Neural cell (in vitro differentiated cells): Measurements from ENCODE around the gene CADPS2. TPM values are rescaled to one million over a fixed set of nuclear protein-coding genes. Genes with fewer than 3 reads are reported as not detected.
"Not testable (repeated sequence)": the region's sequence is repeated elsewhere in the genome, so short reads cannot be mapped to it uniquely, and the experiment has no call there.

Experiments used
- H2AFZ ChIP-seq: fragments of 200-600, 300-800 bp; sonication (generic), shearing (Covaris generic); 2 replicates; pipeline ENCODE4 v1.6.0; 2014; ENCODE audit warnings: low read depth, mild to moderate bottlenecking, antibody characterized with exemption, low read length, moderate library complexity
- H3F3A ChIP-seq: fragments of 200-600 bp; shearing (Covaris generic); 2 replicates; pipeline ENCODE4 v1.6.1; 2016; ENCODE audit warnings: mild to moderate bottlenecking, moderate library complexity, mixed read lengths, antibody characterized with exemption, low read length; ENCODE audit not compliant: insufficient read depth, poor library complexity, severe bottlenecking
- H3K27ac ChIP-seq: fragments of 200-600, 300-800 bp; sonication (generic), shearing (Covaris generic); 2 replicates; pipeline ENCODE4 v1.5.1; 2014; ENCODE audit warnings: mild to moderate bottlenecking, low read length, moderate library complexity
- H3K27me3 ChIP-seq: fragments of 300-800, 200-600 bp; sonication (generic), shearing (Covaris generic); 2 replicates; pipeline ENCODE4 v1.6.0; 2014; ENCODE audit warnings: mild to moderate bottlenecking, low read depth, low read length, moderate library complexity; ENCODE audit not compliant: insufficient read depth
- H3K36me3 ChIP-seq: fragments of 300-800, 200-600 bp; sonication (generic), shearing (Covaris generic); 2 replicates; pipeline ENCODE4 v1.5.1; 2014; ENCODE audit warnings: mild to moderate bottlenecking, antibody characterized with exemption, low read length, moderate library complexity; ENCODE audit not compliant: insufficient read depth
- H3K4me2 ChIP-seq: fragments of 300-800, 200-600 bp; sonication (generic), shearing (Covaris generic); 2 replicates; pipeline ENCODE4 v1.6.0; 2014; ENCODE audit warnings: mild to moderate bottlenecking, low read length
- H3K4me3 ChIP-seq: fragments of 300-800, 200-600 bp; sonication (generic), shearing (Covaris generic); 2 replicates; pipeline ENCODE4 v1.5.1; 2014; ENCODE audit warnings: mild to moderate bottlenecking, low read length, moderate library complexity
- H3K79me2 ChIP-seq: fragments of 200-600 bp; shearing (Covaris generic); replicated peaks from 2 replicates; pipeline ENCODE4 v1.6.0; 2014; ENCODE audit warnings: mild to moderate bottlenecking, low read length, moderate library complexity; ENCODE audit not compliant: insufficient read depth
- H3K9ac ChIP-seq: fragments of 300-800, 200-600 bp; sonication (generic), shearing (Covaris generic); 2 replicates; pipeline ENCODE4 v1.6.1; 2016; ENCODE audit warnings: mild to moderate bottlenecking, low read length, mixed read lengths
- H3K9me2 ChIP-seq: fragments of 200-600 bp; shearing (Covaris generic); 2 replicates; pipeline ENCODE4 v1.6.1; 2016; ENCODE audit warnings: mild to moderate bottlenecking, low read length, mixed read lengths; ENCODE audit not compliant: insufficient read depth
- H3K9me3 ChIP-seq: fragments of 200-600, 300-800 bp; sonication (generic), shearing (Covaris generic); 2 replicates; pipeline ENCODE4 v1.6.1; 2016; ENCODE audit warnings: mild to moderate bottlenecking, mixed run types, low read length, moderate library complexity, mixed read lengths
- H4K20me1 ChIP-seq: fragments of 200-600 bp; shearing (Covaris generic); 2 replicates; pipeline ENCODE4 v1.6.1; 2016; ENCODE audit warnings: mild to moderate bottlenecking, mixed run types; ENCODE audit not compliant: insufficient read depth
- CTCF ChIP-seq: fragments of 450-650 bp; IDR thresholded peaks from 2 replicates; pipeline ENCODE4 v1.5.1; 2014; ENCODE audit warnings: antibody characterized with exemption, mild to moderate bottlenecking, moderate library complexity; ENCODE audit not compliant: poor library complexity, severe bottlenecking
- EP300 ChIP-seq: fragments of 450-650 bp; conservative IDR thresholded peaks from 2 replicates; pipeline ENCODE4 v1.6.1; 2014; ENCODE audit warnings: antibody characterized with exemption, mild to moderate bottlenecking, moderate library complexity; ENCODE audit not compliant: poor library complexity, severe bottlenecking
- EZH2 ChIP-seq: fragments of 200-600, 300-800 bp; shearing (Covaris generic), sonication (generic); IDR thresholded peaks from 2 replicates; pipeline ENCODE4 v1.6.1; 2014; ENCODE audit warnings: antibody characterized with exemption, low read length, borderline replicate concordance, mild to moderate bottlenecking; ENCODE audit not compliant: insufficient read depth, poor library complexity, severe bottlenecking
- MXI1 ChIP-seq: fragments of 450-650 bp; conservative IDR thresholded peaks from 2 replicates; pipeline ENCODE4 v1.6.1; 2014; ENCODE audit warnings: antibody characterized with exemption, mild to moderate bottlenecking; ENCODE audit not compliant: poor library complexity, severe bottlenecking
- POLR2AphosphoS5 ChIP-seq: IDR thresholded peaks from 2 replicates; pipeline ENCODE4 v1.6.1; 2012
- RAD21 ChIP-seq: fragments of 450-650 bp; conservative IDR thresholded peaks from 2 replicates; pipeline ENCODE4 v1.6.1; 2014; ENCODE audit warnings: antibody characterized with exemption, mild to moderate bottlenecking, moderate library complexity
- REST ChIP-seq: IDR thresholded peaks from 2 replicates; pipeline ENCODE4 v1.6.1; 2012; ENCODE audit warnings: borderline replicate concordance
- SMC3 ChIP-seq: fragments of 450-650 bp; conservative IDR thresholded peaks from 2 replicates; pipeline ENCODE4 v1.6.1; 2014; ENCODE audit warnings: antibody characterized with exemption, mild to moderate bottlenecking, moderate library complexity; ENCODE audit not compliant: poor library complexity
- TAF1 ChIP-seq: IDR thresholded peaks from 2 replicates; pipeline ENCODE4 v1.6.1; 2012; ENCODE audit warnings: low read depth
- polyA plus RNA-seq: library from polyadenylated mRNA; depleted of rRNA; stranded (reverse); fragments of >200 nt; gene quantifications from 2 replicates; pipeline ENCODE4 v1.2.3, GENCODE V29; 2014

Gene CADPS2
- polyA plus RNA-seq, 1 donor from 2014 or later, result 5.9 TPM

- Histone ChIP-seq H3F3A (no peaks in the 10 kb centered on the region), H2AFZ (no peak overlapping the region), H3K4me3 (no peak overlapping the region), H3K79me2 (no peaks in the 10 kb centered on the region), H3K9me3 (no peaks in the 10 kb centered on the region), H4K20me1 (no peaks in the 10 kb centered on the region), H3K36me3 (no peaks in the 10 kb centered on the region), H3K9ac (no peak overlapping the region), H3K4me2 (no peak overlapping the region), H3K27me3 (no peaks in the 10 kb centered on the region), H3K27ac (no peak overlapping the region), H3K9me2 (no peaks in the 10 kb centered on the region)
- no peak for TF ChIP-seq RAD21
- no peak for TF ChIP-seq EZH2
- no peak for TF ChIP-seq POLR2AphosphoS5
- TF ChIP-seq REST, result no peak
Measured at GRCh38 chr7:122684504-122684903, 201.8 kb downstream of the CADPS2 start.

GRCh38 chr7:122682815-122683550, 203.3 kb downstream of the CADPS2 start:
- TF ChIP-seq MXI1, result no peak
- TF ChIP-seq REST, result no peak
- no peak for TF ChIP-seq EP300
- TF ChIP-seq CTCF, result no peak
- TF ChIP-seq EZH2, result no peak
- TF ChIP-seq SMC3, result no peak
- TF ChIP-seq POLR2AphosphoS5, result no peak
- no peak for TF ChIP-seq TAF1
- TF ChIP-seq RAD21, result no peak
- H3K27me3 ChIP-seq, result no peaks in the 10 kb centered on the region
- no peaks in the 10 kb centered on the region for H3K9me2 ChIP-seq
- H3K27ac ChIP-seq, result no peak overlapping the region
- no peaks in the 10 kb centered on the region for H3K36me3 ChIP-seq
- H4K20me1 ChIP-seq, result no peaks in the 10 kb centered on the region
- H3K9ac ChIP-seq, result no peak overlapping the region
- no peaks in the 10 kb centered on the region for H3F3A ChIP-seq
- H3K9me3 ChIP-seq, result no peaks in the 10 kb centered on the region
- H2AFZ ChIP-seq, result no peak overlapping the region
- H3K4me2 ChIP-seq, result no peak overlapping the region
- H3K79me2 ChIP-seq, result no peaks in the 10 kb centered on the region
- H3K4me3 ChIP-seq, result no peak overlapping the region

GRCh38 chr7:122681186-122681585, 205.1 kb downstream of the CADPS2 start:
- not testable (repeated sequence) for H3K27ac ChIP-seq, H3F3A ChIP-seq, H3K36me3 ChIP-seq, H2AFZ ChIP-seq, H3K4me3 ChIP-seq, H3K79me2 ChIP-seq, H3K9me2 ChIP-seq, H3K9me3 ChIP-seq, H4K20me1 ChIP-seq, H3K4me2 ChIP-seq, H3K27me3 ChIP-seq, H3K9ac ChIP-seq
